ENCODE measurements around the gene AFF4. TPM values are rescaled to one million over a fixed set of nuclear protein-coding genes. Genes with fewer than 3 reads are reported as not detected.

AFF4 gene
- total and polyA plus RNA-seq, 9 of the 15 experiments (the other 6 are each of a cell fraction or from before 2014, with no cell fraction given), result 1.7 to 25.8 (median 17.9) TPM

DNA sequence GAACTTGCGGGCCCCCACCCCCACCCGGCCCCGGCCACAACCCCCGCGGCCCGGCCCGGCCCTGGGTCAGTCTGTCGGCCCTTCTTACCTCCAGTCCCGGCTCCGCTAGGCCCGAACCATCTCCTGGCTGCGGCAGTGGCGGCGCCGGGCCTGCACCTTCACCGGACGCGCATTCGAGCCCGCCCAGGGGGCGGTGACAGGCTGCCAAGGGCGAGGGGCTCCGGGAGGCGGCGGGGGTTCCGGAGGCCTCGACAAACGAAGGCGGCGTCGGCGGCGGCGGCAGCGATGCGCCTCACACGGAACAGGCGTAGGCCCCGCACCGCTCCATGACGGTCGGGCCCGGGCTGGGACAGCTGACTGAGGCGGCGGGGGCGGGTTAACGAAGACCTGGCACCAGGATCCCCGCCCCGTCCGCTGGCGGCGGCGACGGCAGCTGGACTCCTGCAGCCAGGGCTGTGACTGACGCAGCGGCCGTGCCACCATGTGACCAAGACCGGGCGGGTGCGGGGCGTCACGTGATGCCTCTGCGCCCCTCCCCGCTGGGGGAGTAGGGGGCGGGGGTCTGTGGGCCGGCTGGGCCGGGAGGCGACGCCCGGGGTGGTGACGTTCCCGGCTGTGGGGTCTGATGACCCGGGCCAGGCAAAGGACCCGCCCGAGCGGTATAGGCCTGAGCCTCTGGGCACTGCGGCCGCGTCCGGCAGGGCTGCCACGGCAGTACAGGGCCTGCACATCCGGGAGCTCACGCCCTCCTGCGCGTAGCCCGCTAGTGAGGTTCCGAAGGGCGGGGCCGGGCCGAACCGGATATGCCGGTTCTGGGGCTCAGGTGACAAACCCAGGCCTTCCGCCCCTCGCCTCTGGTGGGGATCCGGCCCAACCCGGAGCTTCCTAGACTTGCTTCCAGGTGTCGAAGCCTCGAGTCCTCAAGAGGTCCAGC is at the start of gene AFF4 (continued):
- TF ChIP-seq, protein P1, sequence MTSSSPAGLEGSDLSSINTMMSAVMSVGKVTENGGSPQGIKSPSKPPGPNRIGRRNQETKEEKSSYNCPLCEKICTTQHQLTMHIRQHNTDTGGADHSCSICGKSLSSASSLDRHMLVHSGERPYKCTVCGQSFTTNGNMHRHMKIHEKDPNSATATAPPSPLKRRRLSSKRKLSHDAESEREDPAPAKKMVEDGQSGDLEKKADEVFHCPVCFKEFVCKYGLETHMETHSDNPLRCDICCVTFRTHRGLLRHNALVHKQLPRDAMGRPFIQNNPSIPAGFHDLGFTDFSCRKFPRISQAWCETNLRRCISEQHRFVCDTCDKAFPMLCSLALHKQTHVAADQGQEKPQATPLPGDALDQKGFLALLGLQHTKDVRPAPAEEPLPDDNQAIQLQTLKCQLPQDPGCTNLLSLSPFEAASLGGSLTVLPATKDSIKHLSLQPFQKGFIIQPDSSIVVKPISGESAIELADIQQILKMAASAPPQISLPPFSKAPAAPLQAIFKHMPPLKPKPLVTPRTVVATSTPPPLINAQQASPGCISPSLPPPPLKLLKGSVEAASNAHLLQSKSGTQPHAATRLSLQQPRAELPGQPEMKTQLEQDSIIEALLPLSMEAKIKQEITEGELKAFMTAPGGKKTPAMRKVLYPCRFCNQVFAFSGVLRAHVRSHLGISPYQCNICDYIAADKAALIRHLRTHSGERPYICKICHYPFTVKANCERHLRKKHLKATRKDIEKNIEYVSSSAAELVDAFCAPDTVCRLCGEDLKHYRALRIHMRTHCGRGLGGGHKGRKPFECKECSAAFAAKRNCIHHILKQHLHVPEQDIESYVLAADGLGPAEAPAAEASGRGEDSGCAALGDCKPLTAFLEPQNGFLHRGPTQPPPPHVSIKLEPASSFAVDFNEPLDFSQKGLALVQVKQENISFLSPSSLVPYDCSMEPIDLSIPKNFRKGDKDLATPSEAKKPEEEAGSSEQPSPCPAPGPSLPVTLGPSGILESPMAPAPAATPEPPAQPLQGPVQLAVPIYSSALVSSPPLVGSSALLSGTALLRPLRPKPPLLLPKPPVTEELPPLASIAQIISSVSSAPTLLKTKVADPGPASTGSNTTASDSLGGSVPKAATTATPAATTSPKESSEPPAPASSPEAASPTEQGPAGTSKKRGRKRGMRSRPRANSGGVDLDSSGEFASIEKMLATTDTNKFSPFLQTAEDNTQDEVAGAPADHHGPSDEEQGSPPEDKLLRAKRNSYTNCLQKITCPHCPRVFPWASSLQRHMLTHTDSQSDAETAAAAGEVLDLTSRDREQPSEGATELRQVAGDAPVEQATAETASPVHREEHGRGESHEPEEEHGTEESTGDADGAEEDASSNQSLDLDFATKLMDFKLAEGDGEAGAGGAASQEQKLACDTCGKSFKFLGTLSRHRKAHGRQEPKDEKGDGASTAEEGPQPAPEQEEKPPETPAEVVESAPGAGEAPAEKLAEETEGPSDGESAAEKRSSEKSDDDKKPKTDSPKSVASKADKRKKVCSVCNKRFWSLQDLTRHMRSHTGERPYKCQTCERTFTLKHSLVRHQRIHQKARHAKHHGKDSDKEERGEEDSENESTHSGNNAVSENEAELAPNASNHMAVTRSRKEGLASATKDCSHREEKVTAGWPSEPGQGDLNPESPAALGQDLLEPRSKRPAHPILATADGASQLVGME (CRISPR knock-in tag; IDR thresholded peaks at IDR 0.05), result no peak
- TF ChIP-seq SRF (CRISPR knock-in tag; IDR thresholded peaks at IDR 0.05) (peak; percentile 21 to 66; a peak in 2 of 4 replicates), RHOXF2B (CRISPR knock-in tag; conservative IDR thresholded peaks at IDR 0.05) (no peak), DIDO1 (tag; IDR thresholded peaks at IDR 0.05; ENCODE audit: low read depth) (no peak), EWSR1 (IDR thresholded peaks at IDR 0.05; ENCODE audit: borderline replicate concordance, low read depth, partially characterized antibody) (no peak), CBFA2T2 (conservative IDR thresholded peaks at IDR 0.05) (peak; percentile 97), MEIS2 (IDR thresholded peaks at IDR 0.05; ENCODE audit: partially characterized antibody) (peak; percentile 43), POLR2AphosphoS5 (IDR thresholded peaks at IDR 0.05; ENCODE audit: control insufficient read depth, insufficient read depth, low read depth, low read length) (peak; percentile 77), ZC3H4 (CRISPR knock-in tag; IDR thresholded peaks at IDR 0.05; ENCODE audit: borderline replicate concordance) (peak; percentile 67; the same call in 1 of the 2 replicates), KLF13 (tag; IDR thresholded peaks at IDR 0.05; ENCODE audit: borderline replicate concordance, low read depth) (peak; percentile 47; the same call in 1 of the 2 replicates), EGR1 (conservative IDR thresholded peaks at IDR 0.05) (peak; percentile 95), ZNF707 (CRISPR knock-in tag; conservative IDR thresholded peaks at IDR 0.05) (no peak), LARP7 (IDR thresholded peaks at IDR 0.05) (no peak), TAL1 (IDR thresholded peaks at IDR 0.05) (no peak), NR2C1 (IDR thresholded peaks at IDR 0.05) (no peak), NR2C1 (tag; IDR thresholded peaks at IDR 0.05) (0 out of 2 replicates have a peak, but pooled peaks have one; percentile 26), HCFC1 (IDR thresholded peaks at IDR 0.05; ENCODE audit: low read depth, low read length) (no peak; the same call in 1 of the 2 replicates), ZNF436 (CRISPR knock-in tag; IDR thresholded peaks at IDR 0.05) (no peak), ZNF778 (CRISPR knock-in tag; IDR thresholded peaks at IDR 0.05) (no peak), SP1 (CRISPR knock-in tag; IDR thresholded peaks at IDR 0.05) (peak; percentile 90), PTRF (tag; IDR thresholded peaks at IDR 0.05) (no peak), SRSF1 (IDR thresholded peaks at IDR 0.05; ENCODE audit: low read depth, low read length) (no peak)
- TF ChIP-seq, protein P2, sequence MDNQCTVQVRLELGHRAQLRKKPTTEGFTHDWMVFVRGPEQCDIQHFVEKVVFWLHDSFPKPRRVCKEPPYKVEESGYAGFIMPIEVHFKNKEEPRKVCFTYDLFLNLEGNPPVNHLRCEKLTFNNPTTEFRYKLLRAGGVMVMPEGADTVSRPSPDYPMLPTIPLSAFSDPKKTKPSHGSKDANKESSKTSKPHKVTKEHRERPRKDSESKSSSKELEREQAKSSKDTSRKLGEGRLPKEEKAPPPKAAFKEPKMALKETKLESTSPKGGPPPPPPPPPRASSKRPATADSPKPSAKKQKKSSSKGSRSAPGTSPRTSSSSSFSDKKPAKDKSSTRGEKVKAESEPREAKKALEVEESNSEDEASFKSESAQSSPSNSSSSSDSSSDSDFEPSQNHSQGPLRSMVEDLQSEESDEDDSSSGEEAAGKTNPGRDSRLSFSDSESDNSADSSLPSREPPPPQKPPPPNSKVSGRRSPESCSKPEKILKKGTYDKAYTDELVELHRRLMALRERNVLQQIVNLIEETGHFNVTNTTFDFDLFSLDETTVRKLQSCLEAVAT (IDR thresholded peaks at IDR 0.05), result no peak

Data from K562 (cell line).